ENCODE results near the gene MTR. TPM values are rescaled to one million over a fixed set of nuclear protein-coding genes. Genes with fewer than 3 reads are reported as not detected.

Gene MTR
- total RNA-seq, 2 experiments from 2014 or later: 22.3 to 63.8 TPM

- CTCF ChIA-PET (ENCODE audit: unreplicated experiment): no interaction called here
- H3K27ac ChIP-seq (ENCODE audit: low read depth, low read length, poor library complexity, severe bottlenecking): no peak overlapping the region
- H3K36me3 ChIP-seq (ENCODE audit: insufficient read depth, low read length): peaks cover 99% of the 10 kb centered on the region
- TF ChIP-seq, protein P1, sequence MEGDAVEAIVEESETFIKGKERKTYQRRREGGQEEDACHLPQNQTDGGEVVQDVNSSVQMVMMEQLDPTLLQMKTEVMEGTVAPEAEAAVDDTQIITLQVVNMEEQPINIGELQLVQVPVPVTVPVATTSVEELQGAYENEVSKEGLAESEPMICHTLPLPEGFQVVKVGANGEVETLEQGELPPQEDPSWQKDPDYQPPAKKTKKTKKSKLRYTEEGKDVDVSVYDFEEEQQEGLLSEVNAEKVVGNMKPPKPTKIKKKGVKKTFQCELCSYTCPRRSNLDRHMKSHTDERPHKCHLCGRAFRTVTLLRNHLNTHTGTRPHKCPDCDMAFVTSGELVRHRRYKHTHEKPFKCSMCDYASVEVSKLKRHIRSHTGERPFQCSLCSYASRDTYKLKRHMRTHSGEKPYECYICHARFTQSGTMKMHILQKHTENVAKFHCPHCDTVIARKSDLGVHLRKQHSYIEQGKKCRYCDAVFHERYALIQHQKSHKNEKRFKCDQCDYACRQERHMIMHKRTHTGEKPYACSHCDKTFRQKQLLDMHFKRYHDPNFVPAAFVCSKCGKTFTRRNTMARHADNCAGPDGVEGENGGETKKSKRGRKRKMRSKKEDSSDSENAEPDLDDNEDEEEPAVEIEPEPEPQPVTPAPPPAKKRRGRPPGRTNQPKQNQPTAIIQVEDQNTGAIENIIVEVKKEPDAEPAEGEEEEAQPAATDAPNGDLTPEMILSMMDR (conservative IDR thresholded peaks at IDR 0.05; ENCODE audit: low read length): no peak
- TF ChIP-seq EZH2phosphoT487 (IDR thresholded peaks at IDR 0.05; ENCODE audit: borderline replicate concordance, low read depth, low read length): no peak
- no peaks in the 10 kb centered on the region for H3K9me2 ChIP-seq (ENCODE audit: insufficient read depth, low read length)
- no peak overlapping the region for H3K4me3 ChIP-seq (ENCODE audit: low read depth, low read length, poor library complexity, severe bottlenecking)
- no peaks in the 10 kb centered on the region for H3K4me1 ChIP-seq (ENCODE audit: insufficient read depth, low read length, poor library complexity, severe bottlenecking)
- intact Hi-C loops (cut with micrococcal nuclease; ENCODE audit: unreplicated experiment): no loop called here
- BruUV-seq (replicated peaks): no TSS peak
- POLR2A ChIA-PET: interaction anchor here (0.6 to 1.1 kb wide), 2 partner anchors 10 to 44 kb away, joined by 3 to 4 read pairs; no protein-coding TSS in a partner anchor
- H4K20me1 ChIP-seq (ENCODE audit: insufficient read depth, low read length): no peaks in the 10 kb centered on the region
- no peaks in the 10 kb centered on the region for H3K9me3 ChIP-seq (ENCODE audit: low read length)
- no peak overlapping the region for H3K4me2 ChIP-seq (ENCODE audit: low read length)
- H2AFZ ChIP-seq (ENCODE audit: low read length): no peak overlapping the region
- DNase-seq (ENCODE audit: low spot score): no peak
- no peaks in the 10 kb centered on the region for H3K79me2 ChIP-seq (ENCODE audit: insufficient read depth, low read depth, low read length)
Measured at GRCh38 chr1:236815941-236816340, 20.8 kb downstream of the MTR start.

DNA sequence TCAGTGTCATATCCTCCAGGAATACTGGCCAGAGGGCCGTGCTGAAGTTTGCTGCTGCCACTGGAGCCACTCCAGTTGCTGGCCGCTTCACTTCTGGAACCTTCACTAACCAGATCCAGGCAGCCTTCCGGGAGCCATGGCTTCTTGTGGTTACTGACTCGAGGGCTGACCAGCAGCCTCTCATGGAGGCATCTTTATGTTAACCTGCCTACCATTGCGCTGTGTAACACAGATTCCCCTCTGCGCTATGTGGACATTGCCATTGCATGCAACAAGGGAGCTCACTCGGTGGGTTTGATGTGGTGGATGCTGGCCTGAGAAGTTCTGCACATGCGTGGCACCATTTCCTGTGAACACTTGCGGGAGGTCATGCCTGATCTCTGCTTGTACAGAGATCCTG lies 24.8 kb downstream of the MTR start:
- POLR2A ChIA-PET: interaction anchor here (0.7 to 1.0 kb wide), 2 partner anchors 26 to 90 kb away, joined by 3 read pairs; no protein-coding TSS in a partner anchor
- DNase-seq (ENCODE audit: low spot score): peak; percentile 3
- CTCF ChIA-PET (ENCODE audit: unreplicated experiment): no interaction called here
- no peak for TF ChIP-seq EZH2phosphoT487 (IDR thresholded peaks at IDR 0.05; ENCODE audit: borderline replicate concordance, low read depth, low read length)
- TF ChIP-seq, protein P1 (conservative IDR thresholded peaks at IDR 0.05; ENCODE audit: low read length): no peak
- H3K4me1 ChIP-seq (ENCODE audit: insufficient read depth, low read length, poor library complexity, severe bottlenecking): no peaks in the 10 kb centered on the region
- no TSS peak for BruUV-seq (replicated peaks)
- H4K20me1 ChIP-seq (ENCODE audit: insufficient read depth, low read length): no peaks in the 10 kb centered on the region
- no peaks in the 10 kb centered on the region for H3K9me2 ChIP-seq (ENCODE audit: insufficient read depth, low read length)
- no peak overlapping the region for H3K27ac ChIP-seq (ENCODE audit: low read depth, low read length, poor library complexity, severe bottlenecking)
- H3K4me2 ChIP-seq (ENCODE audit: low read length): no peak overlapping the region
- H3K4me3 ChIP-seq (ENCODE audit: low read depth, low read length, poor library complexity, severe bottlenecking): no peak overlapping the region
- intact Hi-C loops (cut with micrococcal nuclease; ENCODE audit: unreplicated experiment): loop anchor here (10.0 kb wide), 1 partner anchor 225 kb away; no protein-coding TSS in a partner anchor
- H3K36me3 ChIP-seq (ENCODE audit: insufficient read depth, low read length): peaks cover 100% of the 10 kb centered on the region
- H3K79me2 ChIP-seq (ENCODE audit: insufficient read depth, low read depth, low read length): no peaks in the 10 kb centered on the region
- no peaks in the 10 kb centered on the region for H3K9me3 ChIP-seq (ENCODE audit: low read length)
- H2AFZ ChIP-seq (ENCODE audit: low read length): no peak overlapping the region

DNA sequence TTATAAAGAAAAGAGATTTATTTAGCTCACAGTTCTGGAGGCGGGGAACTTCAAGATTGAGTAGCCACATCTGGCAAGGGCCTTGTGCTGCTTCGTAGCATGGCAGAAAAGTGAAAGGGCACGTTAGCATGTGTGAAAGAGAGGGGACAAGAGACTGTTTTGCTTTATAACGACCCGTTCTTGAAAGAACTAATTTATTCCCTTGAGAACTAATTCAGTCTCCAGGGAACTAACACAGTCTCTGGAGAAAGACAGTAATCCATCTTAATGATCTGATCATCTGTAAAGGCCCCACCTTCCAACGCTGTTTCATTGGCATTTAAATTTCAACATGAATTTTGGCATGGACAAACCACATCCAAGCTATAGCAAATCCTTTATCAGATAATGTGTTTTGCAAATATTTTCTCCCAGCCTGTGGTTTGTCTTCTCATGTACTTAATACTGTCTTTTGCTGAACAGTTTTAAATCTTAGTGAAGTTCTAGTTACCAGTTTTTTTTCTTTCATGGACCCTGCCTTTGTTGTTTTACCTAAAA lies 26.1 kb downstream of the MTR start:
- POLR2A ChIA-PET: no interaction called here
- Histone ChIP-seq H3K27ac (ENCODE audit: low read depth, low read length, poor library complexity, severe bottlenecking) (no peak overlapping the region), H4K20me1 (ENCODE audit: insufficient read depth, low read length) (no peaks in the 10 kb centered on the region), H3K4me2 (ENCODE audit: low read length) (no peak overlapping the region), H2AFZ (ENCODE audit: low read length) (no peak overlapping the region), H3K9me3 (ENCODE audit: low read length) (no peaks in the 10 kb centered on the region), H3K9me2 (ENCODE audit: insufficient read depth, low read length) (no peaks in the 10 kb centered on the region), H3K36me3 (ENCODE audit: insufficient read depth, low read length) (peaks cover 98% of the 10 kb centered on the region), H3K4me3 (ENCODE audit: low read depth, low read length, poor library complexity, severe bottlenecking) (no peak overlapping the region), H3K4me1 (ENCODE audit: insufficient read depth, low read length, poor library complexity, severe bottlenecking) (no peaks in the 10 kb centered on the region), H3K79me2 (ENCODE audit: insufficient read depth, low read depth, low read length) (no peaks in the 10 kb centered on the region)
- intact Hi-C loops (cut with micrococcal nuclease; ENCODE audit: unreplicated experiment): loop anchor here (10.0 kb wide), 1 partner anchor 226 kb away; no protein-coding TSS in a partner anchor
- BruUV-seq (replicated peaks): no TSS peak
- no peak for TF ChIP-seq EZH2phosphoT487 (IDR thresholded peaks at IDR 0.05; ENCODE audit: borderline replicate concordance, low read depth, low read length)
- TF ChIP-seq, protein P1 (conservative IDR thresholded peaks at IDR 0.05; ENCODE audit: low read length): no peak
- DNase-seq (ENCODE audit: low spot score): no peak
- CTCF ChIA-PET (ENCODE audit: unreplicated experiment): no interaction called here

All from OCI-LY7 (cell line).